GM13977 (cell line): ENCODE data around the gene GBE1.

Experiments
- DNase-seq: peaks from one replicate; pipeline ENCODE4 v3.0.0; 2012; ENCODE audit warnings: low spot score
- in situ Hi-C: fragments of 300-500 bp; cut with MboI; formaldehyde crosslinking; loops from one replicate; pipeline ENCODE4 v1.12.0; 2022; ENCODE audit warnings: low sequenced_read_pairs, low pct_unique_long_range_greater_than_20kb, mixed read lengths, inconsistent platforms; ENCODE audit not compliant: unreplicated experiment
- TF ChIP-seq, protein P1 (sequence below): IDR thresholded peaks from 2 replicates; pipeline ENCODE4 v1.5.1; 2012; ENCODE audit warnings: mild to moderate bottlenecking, control low read depth; ENCODE audit not compliant: insufficient read depth; ENCODE audit errors: extremely low read depth, missing control alignments

The GBE1 gene

DNA sequence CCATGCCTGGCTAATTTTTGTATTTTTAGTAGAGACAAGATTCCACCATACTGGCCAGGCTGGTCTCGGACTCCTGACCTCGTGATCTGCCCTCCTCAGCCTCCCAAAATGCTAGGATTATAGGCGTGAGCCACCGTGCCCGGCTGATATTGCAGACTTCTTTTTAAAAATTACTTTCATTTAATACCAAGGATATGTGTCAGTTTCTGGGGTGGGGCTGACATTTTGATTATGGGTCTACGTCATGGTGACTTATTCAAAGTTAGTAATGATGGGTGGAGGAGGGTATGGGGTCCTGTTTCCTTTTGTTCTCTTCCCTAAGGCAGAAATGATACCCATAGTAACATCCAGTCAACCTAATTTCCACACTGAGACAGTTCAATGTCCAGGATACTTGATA lies 34.7 kb downstream of the GBE1 start:
- no peak for DNase-seq
- TF ChIP-seq, protein P1, sequence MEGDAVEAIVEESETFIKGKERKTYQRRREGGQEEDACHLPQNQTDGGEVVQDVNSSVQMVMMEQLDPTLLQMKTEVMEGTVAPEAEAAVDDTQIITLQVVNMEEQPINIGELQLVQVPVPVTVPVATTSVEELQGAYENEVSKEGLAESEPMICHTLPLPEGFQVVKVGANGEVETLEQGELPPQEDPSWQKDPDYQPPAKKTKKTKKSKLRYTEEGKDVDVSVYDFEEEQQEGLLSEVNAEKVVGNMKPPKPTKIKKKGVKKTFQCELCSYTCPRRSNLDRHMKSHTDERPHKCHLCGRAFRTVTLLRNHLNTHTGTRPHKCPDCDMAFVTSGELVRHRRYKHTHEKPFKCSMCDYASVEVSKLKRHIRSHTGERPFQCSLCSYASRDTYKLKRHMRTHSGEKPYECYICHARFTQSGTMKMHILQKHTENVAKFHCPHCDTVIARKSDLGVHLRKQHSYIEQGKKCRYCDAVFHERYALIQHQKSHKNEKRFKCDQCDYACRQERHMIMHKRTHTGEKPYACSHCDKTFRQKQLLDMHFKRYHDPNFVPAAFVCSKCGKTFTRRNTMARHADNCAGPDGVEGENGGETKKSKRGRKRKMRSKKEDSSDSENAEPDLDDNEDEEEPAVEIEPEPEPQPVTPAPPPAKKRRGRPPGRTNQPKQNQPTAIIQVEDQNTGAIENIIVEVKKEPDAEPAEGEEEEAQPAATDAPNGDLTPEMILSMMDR = no peak
- in situ Hi-C loops = no loop called here

DNA sequence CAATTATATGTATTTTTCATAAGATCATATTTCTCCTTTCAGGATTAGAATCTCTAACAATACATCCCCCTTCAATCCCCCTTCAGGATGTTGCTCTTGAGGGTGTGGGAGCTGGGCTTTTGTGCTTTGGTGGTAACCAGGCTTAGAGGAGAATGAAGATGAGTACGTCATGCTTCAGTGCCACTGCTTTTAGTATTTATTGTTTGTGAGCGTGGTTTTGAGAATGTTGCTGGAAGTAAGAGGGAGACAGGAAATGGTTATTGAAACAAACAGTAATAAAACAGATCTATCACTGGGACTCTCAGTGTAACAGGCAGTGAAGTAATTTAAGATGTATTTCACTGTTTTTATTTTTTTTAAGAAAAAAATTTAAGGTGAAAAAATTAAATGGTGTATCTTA lies 35.3 kb downstream of the GBE1 start:
- TF ChIP-seq, protein P1 = no peak
- no peak for DNase-seq
- in situ Hi-C loops = no loop called here

DNA sequence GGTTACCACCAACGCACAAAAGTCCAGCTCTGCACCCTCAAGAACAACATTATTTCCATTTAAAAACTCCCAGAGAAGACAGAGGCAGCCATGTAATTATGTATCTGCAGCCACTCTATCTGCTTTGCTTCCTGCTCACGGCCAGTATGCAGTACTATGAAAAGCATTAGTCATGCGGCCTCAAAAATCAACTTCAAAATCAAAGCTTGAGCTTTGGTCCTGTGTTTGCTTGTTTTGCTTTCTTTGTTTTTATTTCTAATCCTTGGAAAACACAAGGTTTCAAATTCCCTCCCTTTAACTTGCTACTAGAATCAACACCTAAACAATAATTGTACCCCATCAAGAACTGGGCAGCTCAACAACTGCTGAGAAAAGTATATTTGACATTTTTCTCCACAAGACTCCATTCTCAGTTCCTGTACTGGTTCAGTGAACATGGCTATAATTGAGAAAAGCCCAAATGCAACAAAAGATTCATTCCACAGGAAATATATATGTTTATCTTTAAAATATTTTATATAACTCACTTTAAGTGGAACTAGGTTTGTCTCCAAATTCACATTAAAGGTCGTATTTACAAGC lies 37.6 kb downstream of the GBE1 start:
- in situ Hi-C loops = no loop called here
- TF ChIP-seq, protein P1 = no peak
- DNase-seq = no peak

DNA sequence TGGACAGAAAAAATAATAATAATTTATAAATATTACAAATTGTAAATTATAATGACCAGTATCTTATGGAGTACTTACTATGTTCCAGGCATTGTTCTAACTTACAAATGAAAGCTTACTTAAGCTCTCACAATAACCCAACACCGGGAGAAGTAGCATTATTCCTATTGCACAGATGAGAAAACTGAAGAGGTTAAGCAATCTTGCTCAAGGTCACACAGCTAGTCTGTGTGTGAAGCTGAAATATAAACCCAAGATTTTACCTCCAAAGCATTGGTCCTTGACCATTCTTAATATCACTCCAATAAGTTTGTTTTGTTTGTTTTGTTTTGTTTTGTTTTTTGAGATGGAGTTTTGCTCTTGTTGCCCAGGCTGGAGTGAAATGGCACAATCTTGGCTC lies 43.1 kb downstream of the GBE1 start:
- in situ Hi-C loops = no loop called here
- no peak for DNase-seq
- TF ChIP-seq, protein P1 = no peak

DNA sequence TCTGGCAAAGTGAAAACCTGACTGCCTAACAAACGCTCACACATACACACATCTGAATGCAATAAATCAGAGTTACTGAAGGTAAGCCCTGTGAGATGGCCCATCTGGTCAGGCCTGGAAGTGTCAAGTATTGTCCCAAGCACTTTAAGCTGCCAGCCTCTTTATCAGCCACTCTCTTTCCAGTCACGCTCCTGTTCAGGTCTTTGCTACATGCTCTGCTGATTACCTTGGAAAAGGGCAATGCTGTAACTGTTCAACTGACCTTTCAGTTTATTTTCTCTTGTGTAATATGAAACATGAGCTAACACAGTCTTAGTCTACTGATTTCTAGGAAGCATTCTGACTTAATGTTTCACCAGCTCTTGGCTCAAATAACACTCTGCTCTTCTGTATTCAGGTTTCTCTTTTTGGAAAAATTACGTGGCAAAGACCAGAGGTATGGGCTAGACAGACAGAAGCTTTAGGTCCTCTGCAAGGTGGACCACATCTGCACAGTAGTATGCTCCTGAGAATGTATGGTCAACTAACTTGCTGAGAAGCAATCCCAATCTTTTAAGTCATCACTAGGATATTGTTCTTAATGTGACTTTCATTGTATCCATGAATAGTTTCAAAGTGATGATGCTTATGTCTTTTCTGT lies 44.5 kb downstream of the GBE1 start:
- TF ChIP-seq, protein P1 = no peak
- DNase-seq = no peak
- in situ Hi-C loops = no loop called here

DNA sequence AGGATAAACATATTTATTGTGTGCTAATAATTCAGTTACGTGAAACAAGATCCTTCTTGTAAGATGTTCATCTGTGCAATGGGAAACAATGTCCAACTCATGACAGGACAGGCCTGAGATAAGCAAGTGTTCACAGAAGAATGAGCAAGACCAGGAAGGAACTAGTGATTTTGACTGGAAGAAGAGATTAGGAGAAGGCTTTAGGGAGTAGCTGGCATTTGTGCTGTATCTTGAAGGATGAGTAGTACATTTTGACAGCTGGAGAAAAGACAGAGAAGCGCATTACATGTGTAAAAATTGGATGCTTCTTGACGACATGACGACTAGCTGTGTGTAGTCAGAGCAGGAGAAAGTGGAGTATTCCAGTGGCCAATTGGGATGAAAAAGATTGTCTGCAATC lies 48.4 kb downstream of the GBE1 start:
- DNase-seq = no peak
- TF ChIP-seq, protein P1 = no peak
- in situ Hi-C loops = no loop called here

DNA sequence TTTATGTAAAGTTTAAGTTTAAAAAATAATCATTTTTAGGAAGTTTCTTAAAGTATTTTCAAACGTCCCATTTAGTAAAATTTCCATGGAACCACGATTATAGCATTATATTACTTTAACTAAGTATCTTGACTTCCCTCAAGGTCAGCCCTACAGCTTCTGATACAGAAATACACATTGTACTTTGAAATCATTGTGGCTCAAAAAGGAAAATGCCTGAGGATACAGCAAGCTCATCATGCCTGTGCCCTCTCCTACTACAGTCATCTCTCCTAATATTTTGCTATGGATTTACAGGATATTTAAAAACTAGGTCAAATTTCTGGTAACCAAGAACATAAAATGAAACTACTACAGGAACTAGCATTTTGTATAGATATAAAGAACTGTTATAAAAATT lies 51.8 kb downstream of the GBE1 start:
- in situ Hi-C loops = no loop called here
- DNase-seq = no peak
- TF ChIP-seq, protein P1 = no peak
